ENCODE data around the gene KRT20.

DNA sequence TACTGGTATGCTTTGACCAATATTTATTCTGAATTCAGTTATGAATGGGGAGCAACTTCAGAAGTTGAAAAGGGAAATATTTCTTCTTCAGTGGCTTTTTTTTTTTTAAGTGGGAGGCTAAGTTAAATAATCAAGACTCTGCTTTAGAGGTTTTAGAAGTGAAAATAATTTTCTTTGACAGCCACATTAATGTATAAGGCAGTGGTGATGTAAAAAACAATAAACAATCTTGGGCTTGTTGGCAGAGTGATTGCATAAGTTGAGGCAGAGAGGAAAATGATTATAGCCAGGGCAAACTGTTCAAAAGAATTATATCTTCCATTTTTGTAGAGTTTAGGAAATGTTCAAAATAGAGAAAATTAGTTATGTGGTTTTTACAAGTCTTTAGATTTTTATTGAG lies 12.6 kb downstream of the KRT20 start:
- TF ChIP-seq, protein P1, sequence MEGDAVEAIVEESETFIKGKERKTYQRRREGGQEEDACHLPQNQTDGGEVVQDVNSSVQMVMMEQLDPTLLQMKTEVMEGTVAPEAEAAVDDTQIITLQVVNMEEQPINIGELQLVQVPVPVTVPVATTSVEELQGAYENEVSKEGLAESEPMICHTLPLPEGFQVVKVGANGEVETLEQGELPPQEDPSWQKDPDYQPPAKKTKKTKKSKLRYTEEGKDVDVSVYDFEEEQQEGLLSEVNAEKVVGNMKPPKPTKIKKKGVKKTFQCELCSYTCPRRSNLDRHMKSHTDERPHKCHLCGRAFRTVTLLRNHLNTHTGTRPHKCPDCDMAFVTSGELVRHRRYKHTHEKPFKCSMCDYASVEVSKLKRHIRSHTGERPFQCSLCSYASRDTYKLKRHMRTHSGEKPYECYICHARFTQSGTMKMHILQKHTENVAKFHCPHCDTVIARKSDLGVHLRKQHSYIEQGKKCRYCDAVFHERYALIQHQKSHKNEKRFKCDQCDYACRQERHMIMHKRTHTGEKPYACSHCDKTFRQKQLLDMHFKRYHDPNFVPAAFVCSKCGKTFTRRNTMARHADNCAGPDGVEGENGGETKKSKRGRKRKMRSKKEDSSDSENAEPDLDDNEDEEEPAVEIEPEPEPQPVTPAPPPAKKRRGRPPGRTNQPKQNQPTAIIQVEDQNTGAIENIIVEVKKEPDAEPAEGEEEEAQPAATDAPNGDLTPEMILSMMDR (IDR thresholded peaks at IDR 0.05; ENCODE audit: borderline replicate concordance, extremely low read depth, low read length, poor library complexity, severe bottlenecking) = no peak
- no peak for TF ChIP-seq EZH2 (IDR thresholded peaks at IDR 0.05; ENCODE audit: borderline replicate concordance, low read depth, low read length, severe bottlenecking)
